GM23248 (cell line): Measurements from ENCODE around the gene RSPH10B2. TPM values are rescaled to one million over a fixed set of nuclear protein-coding genes. Genes with fewer than 3 reads are reported as not detected.
A peak's percentile ranks its signal among the peaks of the same experiment; 100 is the strongest.
"Not testable (repeated sequence)": the region's sequence is repeated elsewhere in the genome, so short reads cannot be mapped to it uniquely, and the experiment has no call there.

Experiments used
- DNase-seq: peaks from one replicate; pipeline ENCODE4 v3.0.0-alpha.2; 2015
- H2AFZ ChIP-seq: fragments of 200-600 bp; sonication (generic); 2 replicates; pipeline ENCODE4 v1.6.1; 2016; ENCODE audit warnings: antibody characterized with exemption
- H3F3A ChIP-seq: fragments of 200-600 bp; sonication (generic); 2 replicates; pipeline ENCODE4 v1.6.1; 2016; ENCODE audit warnings: mild to moderate bottlenecking, antibody characterized with exemption, mixed run types; ENCODE audit not compliant: insufficient read depth
- H3K27ac ChIP-seq: fragments of 200-600 bp; sonication (generic); 2 replicates; pipeline ENCODE4 v1.5.1; 2016; ENCODE audit warnings: mild to moderate bottlenecking
- H3K27me3 ChIP-seq: fragments of 200-600 bp; sonication (generic); replicated peaks from 2 replicates; pipeline ENCODE4 v1.6.1; 2016; ENCODE audit warnings: mild to moderate bottlenecking; ENCODE audit not compliant: insufficient read depth
- H3K36me3 ChIP-seq: fragments of 200-600 bp; sonication (generic); 2 replicates; pipeline ENCODE4 v1.6.1; 2016; ENCODE audit warnings: low read depth, mild to moderate bottlenecking
- H3K4me1 ChIP-seq: fragments of 200-600 bp; sonication (generic); 2 replicates; pipeline ENCODE4 v1.6.1; 2016; ENCODE audit warnings: mild to moderate bottlenecking; ENCODE audit not compliant: insufficient read depth
- H3K4me2 ChIP-seq: fragments of 200-600 bp; sonication (generic); one replicate; pipeline ENCODE4 v1.6.1; 2016; ENCODE audit warnings: mild to moderate bottlenecking; ENCODE audit not compliant: unreplicated experiment
- H3K4me3 ChIP-seq: fragments of 200-600 bp; sonication (generic); 2 replicates; pipeline ENCODE4 v1.5.1; 2016; ENCODE audit warnings: mild to moderate bottlenecking
- H3K79me2 ChIP-seq: fragments of 200-600 bp; sonication (generic); 2 replicates; pipeline ENCODE4 v1.6.1; 2016; ENCODE audit warnings: mild to moderate bottlenecking; ENCODE audit not compliant: insufficient read depth
- H3K9ac ChIP-seq: fragments of 200-600 bp; sonication (generic); 2 replicates; pipeline ENCODE4 v1.6.1; 2016; ENCODE audit warnings: mild to moderate bottlenecking
- H3K9me2 ChIP-seq: fragments of 200-600 bp; sonication (generic); 2 replicates; pipeline ENCODE4 v1.6.1; 2016; ENCODE audit warnings: mixed run types, mild to moderate bottlenecking, moderate library complexity; ENCODE audit not compliant: insufficient read depth
- H3K9me3 ChIP-seq: fragments of 200-600 bp; sonication (generic); one replicate; pipeline ENCODE4 v1.6.1; 2017; ENCODE audit warnings: low read depth
- H4K20me1 ChIP-seq: fragments of 200-600 bp; sonication (generic); 2 replicates; pipeline ENCODE4 v1.6.0; 2016; ENCODE audit not compliant: insufficient read depth
- EZH2 ChIP-seq: fragments of 200-600 bp; sonication (generic); IDR thresholded peaks from 2 replicates; pipeline ENCODE4 v1.6.1; 2018; ENCODE audit warnings: antibody characterized with exemption, mild to moderate bottlenecking; ENCODE audit not compliant: insufficient read depth, poor library complexity, severe bottlenecking
- EZH2phosphoT487 ChIP-seq: fragments of 200-600 bp; sonication (generic); IDR thresholded peaks from 2 replicates; pipeline ENCODE4 v1.6.1; 2018; ENCODE audit warnings: antibody characterized with exemption, moderate library complexity, mild to moderate bottlenecking, low read depth; ENCODE audit not compliant: insufficient read depth
- WGBS, 2 experiments: methylation state at CpG; one replicate each; pipeline ENCODE4 v1.1.6; 2015 to 2017; ENCODE audit warnings: low lambda C conversion rate in 2 of 2, low coverage in 1 of 2; ENCODE audit errors: missing lambda C conversion rate in 2 of 2; 5-methylcytosine and 5-hydroxymethylcytosine counted together
- in situ Hi-C: fragments of 300-500 bp; cut with MboI; formaldehyde crosslinking; loops from 2 replicates; pipeline ENCODE4 v1.15.0; 2020
- polyA plus RNA-seq: library from polyadenylated mRNA; unstranded; fragments of >200 nt; fragmentation: Nextera tagmentation; extraction: Ambion mirVana; gene quantifications from 2 replicates; pipeline ENCODE4 v1.2.1, GENCODE V29; 2016
- total RNA-seq: library from RNA; depleted of rRNA; stranded (reverse); fragments of >200 nt; shearing (Covaris generic); gene quantifications from 2 replicates; pipeline ENCODE4 v1.2.3, GENCODE V29; 2014

The RSPH10B2 gene
- total and polyA plus RNA-seq, 2 experiments from 2014 or later = not detected

- H3K4me3 ChIP-seq = peak overlapping the region; percentile 95
- 1 to 2% methylated on average over 38 to 65 of the region's 66 CpGs for WGBS, 2 experiments
- no peaks in the 10 kb centered on the region for H4K20me1 ChIP-seq
- no peaks in the 10 kb centered on the region for H3K9me3 ChIP-seq
- H3K36me3 ChIP-seq = peaks cover 23% of the 10 kb centered on the region; the same call in 1 of the 2 replicates
- H3K79me2 ChIP-seq = peaks cover 59% of the 10 kb centered on the region
- peaks cover 7% of the 10 kb centered on the region; the same call in 1 of the 2 replicates for H3F3A ChIP-seq
- peak overlapping the region; percentile 86 for H3K4me2 ChIP-seq
- TF ChIP-seq EZH2phosphoT487 (no peak), EZH2 (no peak)
- peaks cover 18% of the 10 kb centered on the region; the same call in 1 of the 2 replicates for H3K4me1 ChIP-seq
- H3K9ac ChIP-seq = peak overlapping the region; percentile 99
- H2AFZ ChIP-seq = peak overlapping the region; percentile 98
- H3K9me2 ChIP-seq = no peaks in the 10 kb centered on the region
- H3K27ac ChIP-seq = peak overlapping the region; percentile 91
- in situ Hi-C loops = no loop called here
- DNase-seq = peak; percentile 93
- no peaks in the 10 kb centered on the region for H3K27me3 ChIP-seq
Observed at GRCh38 chr7:6729492-6730342, 24.2 kb upstream of the RSPH10B2 start.

GRCh38 chr7:6730343-6730633 is 23.6 kb upstream of the RSPH10B2 start:
- Histone ChIP-seq H3K9me2 (no peaks in the 10 kb centered on the region), H2AFZ (peak overlapping the region; percentile 98), H3K9ac (peak overlapping the region; percentile 99), H4K20me1 (no peaks in the 10 kb centered on the region), H3K27ac (peak overlapping the region; percentile 91), H3K4me3 (peak overlapping the region; percentile 95), H3K36me3 (peaks cover 27% of the 10 kb centered on the region), H3K4me2 (peak overlapping the region; percentile 86), H3K79me2 (peaks cover 63% of the 10 kb centered on the region), H3F3A (peaks cover 7% of the 10 kb centered on the region; the same call in 1 of the 2 replicates), H3K4me1 (peaks cover 18% of the 10 kb centered on the region; the same call in 1 of the 2 replicates), H3K9me3 (no peaks in the 10 kb centered on the region), H3K27me3 (no peaks in the 10 kb centered on the region)
- WGBS, 2 experiments = 1% methylated on average over 18 of the region's 18 CpGs
- TF ChIP-seq EZH2phosphoT487 = no peak
- in situ Hi-C loops = no loop called here
- no peak for DNase-seq

DNA sequence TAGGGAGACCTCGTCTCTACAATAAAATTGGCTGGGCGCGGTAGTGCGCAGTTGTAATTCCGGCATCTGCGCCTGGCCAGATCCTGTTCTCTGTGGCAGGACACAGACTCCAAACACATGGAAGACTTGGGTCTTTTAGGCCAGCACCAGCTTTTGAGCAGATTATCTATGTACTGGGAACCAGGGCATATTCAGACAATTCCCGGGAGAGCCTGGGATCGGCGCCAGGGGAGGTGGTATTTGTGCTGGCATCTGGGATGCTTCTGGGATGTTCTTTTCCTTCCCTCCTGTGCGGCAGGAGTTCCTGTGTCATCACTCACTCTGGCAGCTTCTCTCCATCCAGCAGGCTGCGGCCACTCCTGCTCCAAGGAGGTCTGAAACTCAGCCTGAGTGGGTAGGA is 15.5 kb upstream of the RSPH10B2 start:
- 85 to 92% methylated on average over 6 to 9 of the region's 11 CpGs for WGBS, 2 experiments
- in situ Hi-C loops, DNase-seq: not testable (repeated sequence)

DNA sequence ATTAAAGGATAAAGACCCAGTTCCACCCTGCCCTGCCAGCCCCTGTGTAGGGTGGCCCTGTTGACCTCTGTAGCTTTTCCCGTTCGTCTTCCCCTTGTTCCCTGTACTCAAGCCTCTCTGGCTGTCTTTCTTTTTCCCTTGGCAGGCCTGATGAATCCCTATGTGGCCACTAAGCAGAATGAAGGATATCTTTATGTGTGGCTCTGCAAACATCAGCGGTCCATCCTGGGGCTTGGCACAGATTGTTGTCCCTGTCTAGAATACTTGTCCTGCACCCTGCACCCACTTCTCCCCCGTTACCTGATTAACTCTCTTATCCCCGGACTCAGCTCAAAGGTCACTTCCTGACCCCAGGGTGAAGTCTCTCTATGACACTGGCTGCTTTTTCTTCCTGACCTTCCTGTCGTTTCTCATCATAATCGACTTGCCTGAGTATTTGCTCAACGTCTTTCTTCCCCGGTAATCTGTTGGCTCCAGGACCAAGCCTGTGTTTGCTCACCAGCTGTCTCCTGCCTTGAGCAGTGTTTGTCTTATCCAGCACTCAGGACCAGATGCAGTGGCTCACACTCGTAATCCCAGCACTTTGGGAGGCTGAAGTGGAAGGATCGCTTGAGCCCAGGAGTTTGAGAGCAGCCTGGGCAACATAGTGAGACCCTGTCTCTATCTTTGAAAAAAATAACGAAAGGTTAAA is 9.3 kb upstream of the RSPH10B2 start:
- H3K27ac ChIP-seq, H2AFZ ChIP-seq, DNase-seq, H3K4me3 ChIP-seq, in situ Hi-C loops, H3K9me3 ChIP-seq, H3F3A ChIP-seq, H3K4me1 ChIP-seq, H3K4me2 ChIP-seq, H4K20me1 ChIP-seq, H3K36me3 ChIP-seq, H3K27me3 ChIP-seq, H3K9me2 ChIP-seq, H3K9ac ChIP-seq: not testable (repeated sequence)
- H3K79me2 ChIP-seq = peaks cover 19% of the 10 kb centered on the region
- 88 to 90% methylated on average over 1 to 3 of the region's 12 CpGs for whole genome bisulfite sequencing, 2 experiments

More for the DNA sequence above, 15.5 kb upstream of the RSPH10B2 start:
- not testable (repeated sequence) for H3F3A ChIP-seq, H3K27me3 ChIP-seq, H4K20me1 ChIP-seq, H3K4me1 ChIP-seq, H3K9me2 ChIP-seq, H3K4me2 ChIP-seq, H3K4me3 ChIP-seq, H2AFZ ChIP-seq, H3K9me3 ChIP-seq, H3K27ac ChIP-seq, H3K9ac ChIP-seq
- Histone ChIP-seq H3K36me3 (peaks cover 37% of the 10 kb centered on the region), H3K79me2 (peaks cover 73% of the 10 kb centered on the region)

DNA sequence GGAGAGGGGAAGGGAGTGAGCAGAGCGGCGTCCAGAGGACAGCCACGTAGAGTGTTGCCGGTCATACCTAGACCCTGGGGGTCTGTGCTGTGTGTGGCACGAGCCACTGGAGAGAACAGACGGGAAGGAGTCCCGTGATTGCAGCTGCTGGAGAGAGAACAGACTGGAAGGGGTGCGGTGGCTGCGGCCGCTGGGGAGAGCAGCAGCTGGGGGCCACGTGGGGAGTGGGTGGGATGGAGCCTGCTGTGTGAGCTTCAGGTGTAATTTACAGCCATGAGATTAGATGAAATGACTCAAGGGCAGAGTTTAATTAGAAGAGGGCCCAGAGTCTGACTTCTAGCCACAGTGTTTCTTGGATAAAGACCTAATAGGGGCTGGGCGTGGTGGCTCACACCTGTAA is 4.6 kb upstream of the RSPH10B2 start:
- DNase-seq, in situ Hi-C loops: not testable (repeated sequence)

DNA sequence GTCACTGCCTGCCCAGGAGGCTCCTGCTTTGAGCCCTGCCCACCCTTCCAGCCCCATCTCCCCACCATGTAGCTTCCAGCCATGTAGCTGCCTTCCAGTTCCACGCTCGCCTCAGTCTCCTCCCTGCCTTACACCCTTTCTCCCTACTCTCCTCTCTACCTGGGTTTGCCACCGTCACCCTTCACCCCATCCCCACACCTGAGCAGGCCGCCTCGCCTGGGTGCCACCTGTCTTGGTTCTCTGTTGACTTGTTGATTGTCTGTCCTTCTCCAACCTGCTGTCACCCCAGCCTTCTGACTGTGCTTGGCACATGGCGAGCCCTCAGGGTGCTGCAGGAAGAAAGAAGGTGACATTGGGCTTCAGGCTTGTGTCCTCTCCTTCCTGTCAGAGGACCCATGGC is 3.7 kb upstream of the RSPH10B2 start:
- in situ Hi-C loops, H3K4me3 ChIP-seq, H3K9me2 ChIP-seq, H4K20me1 ChIP-seq, H3K4me1 ChIP-seq, H3K9ac ChIP-seq, DNase-seq, H2AFZ ChIP-seq, H3F3A ChIP-seq, H3K79me2 ChIP-seq, H3K27me3 ChIP-seq, H3K36me3 ChIP-seq, H3K27ac ChIP-seq, H3K9me3 ChIP-seq, H3K4me2 ChIP-seq: not testable (repeated sequence)
- WGBS, 2 experiments = 96 to 100% methylated on average over 6 of the region's 6 CpGs

More for the DNA sequence above, 4.6 kb upstream of the RSPH10B2 start:
- H3K79me2 ChIP-seq, H2AFZ ChIP-seq, H3K9me3 ChIP-seq, H3K36me3 ChIP-seq, H3K9me2 ChIP-seq, H3K9ac ChIP-seq, H3K4me2 ChIP-seq, H4K20me1 ChIP-seq, H3F3A ChIP-seq, H3K4me3 ChIP-seq, H3K27ac ChIP-seq, H3K4me1 ChIP-seq, H3K27me3 ChIP-seq: not testable (repeated sequence)
- 91 to 100% methylated on average over 1 to 7 of the region's 12 CpGs for WGBS, 2 experiments

- H2AFZ ChIP-seq, H3K9me3 ChIP-seq, H3K9ac ChIP-seq, DNase-seq, H3K4me2 ChIP-seq, H3K9me2 ChIP-seq, H3K79me2 ChIP-seq, H3K4me1 ChIP-seq, H3K36me3 ChIP-seq, H3F3A ChIP-seq, H3K4me3 ChIP-seq, H4K20me1 ChIP-seq, in situ Hi-C loops, H3K27me3 ChIP-seq, H3K27ac ChIP-seq: not testable (repeated sequence)
- WGBS, 2 experiments = 50 to 72% methylated on average over 4 to 8 of the region's 12 CpGs
Observed at GRCh38 chr7:6761186-6761585, 7.3 kb downstream of the RSPH10B2 start.
